Lung (tissue), 12 donors: ENCODE data around the gene MAP3K10. TPM values are rescaled to one million over a fixed set of nuclear protein-coding genes. Genes with fewer than 3 reads are reported as not detected.

Experiments used
- ATAC-seq: fragments of 200-7000 bp; cut with Tn5 transposase; one replicate; pipeline ENCODE4 v1.9.1; 2020; ENCODE audit warnings: moderate number of reproducible peaks; ENCODE audit not compliant: insufficient read depth, low FRiP score
- DNase-seq, 3 donors: peaks; one replicate each; pipeline ENCODE4 v3.0.0-alpha.2; 2013 to 2017
- H3K27ac ChIP-seq, 2 donors: one replicate each; pipeline ENCODE4 v1.5.1; 2013; ENCODE audit warnings: mild to moderate bottlenecking in 2 of 2, moderate library complexity in 2 of 2, control low read depth in 1 of 2, inconsistent platforms in 1 of 2, low read depth in 1 of 2, low read length in 1 of 2
- H3K27me3 ChIP-seq, 3 donors: one replicate each; pipeline ENCODE4 v1.5.1; 2013; ENCODE audit warnings: low read length in 2 of 3; ENCODE audit not compliant: control insufficient read depth in 3 of 3, insufficient read depth in 3 of 3
- H3K36me3 ChIP-seq, 4 donors: one replicate each; pipeline ENCODE4 v1.5.1; 2013; ENCODE audit warnings: low read length in 4 of 4, mild to moderate bottlenecking in 1 of 4, moderate library complexity in 1 of 4; ENCODE audit not compliant: control insufficient read depth in 4 of 4, insufficient read depth in 4 of 4
- H3K4me1 ChIP-seq, 5 donors: one replicate each; pipeline ENCODE4 v1.5.1; 2013; ENCODE audit warnings: low read length in 5 of 5, mild to moderate bottlenecking in 2 of 5, moderate library complexity in 1 of 5; ENCODE audit not compliant: control insufficient read depth in 5 of 5, insufficient read depth in 5 of 5
- H3K4me3 ChIP-seq: one replicate; pipeline ENCODE4 v1.5.1; 2013; ENCODE audit warnings: mild to moderate bottlenecking, control low read depth, moderate library complexity
- H3K9ac ChIP-seq, 2 donors: one replicate each; pipeline ENCODE4 v1.5.1; 2013; ENCODE audit warnings: low read length in 2 of 2, control low read depth in 1 of 2; ENCODE audit not compliant: insufficient read depth in 1 of 2
- H3K9me3 ChIP-seq, 4 donors: one replicate each; pipeline ENCODE4 v1.5.1; 2013; ENCODE audit warnings: low read length in 3 of 4, mild to moderate bottlenecking in 1 of 4, moderate library complexity in 1 of 4; ENCODE audit not compliant: control insufficient read depth in 4 of 4, insufficient read depth in 3 of 4
- CTCF ChIP-seq: IDR thresholded peaks from 2 replicates; pipeline ENCODE4 v1.5.1; 2012; ENCODE audit warnings: mild to moderate bottlenecking; ENCODE audit errors: control extremely low read depth, extremely low read depth
- WGBS, 2 donors: extraction: QIAGEN DNeasy Blood & Tissue Kit; methylation state at CpG; one replicate each; pipeline ENCODE4 v1.1.7; 2013; 5-methylcytosine and 5-hydroxymethylcytosine counted together
- polyA plus RNA-seq, 2 donors: library from polyadenylated mRNA; stranded (reverse); fragments of 200-250 nt; gene quantifications; one replicate each; pipeline ENCODE4 v1.2.1, GENCODE V29; 2013
- total RNA-seq, 2 donors: library from RNA; depleted of rRNA in 1 of 2; stranded (reverse); fragments of >200 nt in 1 of 2; gene quantifications; one replicate each; pipeline ENCODE4 v1.2.1, GENCODE V29; 2014 to 2021
- donor health status: control.
- donor health status: control.
- donor health status: Bipolar disorder and iron deficiency.
- donor health status: healthy.
- donor health status: DM: yes; HTN: yes; CAD: no.

The MAP3K10 gene
- total and polyA plus RNA-seq, 4 donors, result 4.4 to 18.0 (median 11.3) TPM

GRCh38 chr19:40228346-40228745, 37.1 kb downstream of the MAP3K10 start:
- H3K4me1 ChIP-seq, result peaks cover 0 to 23% (median 15%) of the 10 kb centered on the region in 5 donors
- 44 to 62% methylated on average over 10 of the region's 10 CpGs for WGBS, 2 donors
- no peak for DNase-seq
- peaks cover 0 to 33% (median 24%) of the 10 kb centered on the region in 3 donors for H3K27me3 ChIP-seq
- H3K9ac ChIP-seq, result no peak overlapping the region
- H3K9me3 ChIP-seq, result no peaks in the 10 kb centered on the region
- H3K36me3 ChIP-seq, result peaks cover 0 to 5% (median 2%) of the 10 kb centered on the region in 4 donors
- no peak overlapping the region for H3K4me3 ChIP-seq
- ATAC-seq, result no peak
- no peak overlapping the region for H3K27ac ChIP-seq
- no peak for TF ChIP-seq CTCF

- ATAC-seq (no peak), DNase-seq (no peak)
- peaks cover 0 to 11% (median 2%) of the 10 kb centered on the region in 4 donors for H3K36me3 ChIP-seq
- H3K4me3 ChIP-seq, result no peak overlapping the region
- TF ChIP-seq CTCF, result no peak
- peaks cover 0 to 23% (median 15%) of the 10 kb centered on the region in 5 donors for H3K4me1 ChIP-seq
- 91 to 93% methylated on average over 5 of the region's 5 CpGs for WGBS, 2 donors
- no peaks in the 10 kb centered on the region for H3K9me3 ChIP-seq
- H3K9ac ChIP-seq, result no peak overlapping the region
- H3K27ac ChIP-seq, result no peak overlapping the region
- peaks cover 0 to 32% (median 19%) of the 10 kb centered on the region in 3 donors for H3K27me3 ChIP-seq
These were observed 37.6 kb downstream of the MAP3K10 start for GRCh38 chr19:40228863-40229262.

- peaks cover 0 to 23% (median 15%) of the 10 kb centered on the region in 5 donors for H3K4me1 ChIP-seq
- TF ChIP-seq CTCF, result no peak
- H3K27ac ChIP-seq, result no peak overlapping the region
- no peaks in the 10 kb centered on the region for H3K9me3 ChIP-seq
- peaks cover 0 to 25% (median 13%) of the 10 kb centered on the region in 3 donors for H3K27me3 ChIP-seq
- H3K36me3 ChIP-seq, result peaks cover 0 to 14% (median 2%) of the 10 kb centered on the region in 4 donors
- no peak overlapping the region for H3K9ac ChIP-seq
- ATAC-seq, result no peak
- no peak for DNase-seq
- no peak overlapping the region for H3K4me3 ChIP-seq
- WGBS, 2 donors, result 44 to 49% methylated on average over 3 of the region's 3 CpGs
These were observed 38.3 kb downstream of the MAP3K10 start for GRCh38 chr19:40229484-40229883.

GRCh38 chr19:40229926-40230417, 38.7 kb downstream of the MAP3K10 start:
- WGBS, 2 donors, result 73 to 74% methylated on average over 4 of the region's 4 CpGs
- DNase-seq, result no peak
- Histone ChIP-seq H3K9me3 (no peaks in the 10 kb centered on the region), H3K27me3 (peaks cover 0 to 23% (median 10%) of the 10 kb centered on the region in 3 donors), H3K4me3 (no peak overlapping the region), H3K9ac (no peak overlapping the region), H3K27ac (no peak overlapping the region), H3K36me3 (peaks cover 0 to 19% (median 6%) of the 10 kb centered on the region in 4 donors), H3K4me1 (peaks cover 0 to 23% (median 15%) of the 10 kb centered on the region in 5 donors)
- TF ChIP-seq CTCF, result no peak
- no peak for ATAC-seq
